H1 (cell line): ENCODE measurements around the gene ADAM23. TPM values are rescaled to one million over a fixed set of nuclear protein-coding genes. Genes with fewer than 3 reads are reported as not detected.

Experiments
- CTCF ChIA-PET: fragments of 300-600 bp; sonication (Branson Sonifier 250); formaldehyde crosslinking; loops from one replicate; lab custom pipeline; 2021; ENCODE audit not compliant: partially characterized antibody; lab: Charles Lee
- POLR2A ChIA-PET: fragments of 300-600 bp; sonication (Branson Sonifier 250); formaldehyde crosslinking; loops from one replicate; lab custom pipeline; 2021; ENCODE audit warnings: inconsistent platforms; ENCODE audit not compliant: partially characterized antibody; lab: Charles Lee
- DNase-seq, 2 experiments: peaks; one replicate each; pipeline versions ENCODE4 v3.0.0 to v3.0.0-alpha.2; 2010 to 2022; ENCODE audit warnings: low spot score in 2 of 2, low read depth in 1 of 2, mixed read lengths in 1 of 2
- FAIRE-seq: peaks from 2 replicates; lab custom pipeline; 2011; peaks lifted over from hg19 to GRCh38; lab: Jason Lieb, UNC
- H2AFZ ChIP-seq: 2 replicates; pipeline ENCODE4 v1.8.1; 2012; ENCODE audit warnings: low read length, inconsistent platforms
- H2AK5ac ChIP-seq: 2 replicates; pipeline ENCODE4 v1.6.1; 2013; ENCODE audit warnings: low read depth, low read length
- H2BK120ac ChIP-seq: replicated peaks from 2 replicates; pipeline ENCODE3; 2013; ENCODE audit warnings: low read depth, low read length, inconsistent platforms
- H2BK12ac ChIP-seq: 2 replicates; pipeline ENCODE4 v1.6.1; 2013; ENCODE audit warnings: low read depth, low read length
- H2BK15ac ChIP-seq: 2 replicates; pipeline ENCODE4 v1.6.1; 2013; ENCODE audit warnings: low read length
- H2BK20ac ChIP-seq: 2 replicates; pipeline ENCODE4 v1.6.1; 2013; ENCODE audit warnings: low read length
- H2BK5ac ChIP-seq: 2 replicates; pipeline ENCODE4 v1.6.1; 2013; ENCODE audit warnings: low read depth, low read length
- H3K14ac ChIP-seq: 2 replicates; pipeline ENCODE4 v1.6.1; 2013; ENCODE audit warnings: inconsistent platforms; ENCODE audit not compliant: insufficient read length
- H3K18ac ChIP-seq: 2 replicates; pipeline ENCODE4 v1.6.1; 2013; ENCODE audit warnings: low read length; ENCODE audit errors: extremely low read depth
- H3K23ac ChIP-seq: 2 replicates; pipeline ENCODE4 v1.6.1; 2013; ENCODE audit warnings: inconsistent platforms; ENCODE audit not compliant: insufficient read length
- H3K23me2 ChIP-seq: 2 replicates; pipeline ENCODE4 v1.6.1; 2013; ENCODE audit warnings: low read depth, low read length
- H3K27ac ChIP-seq: 2 replicates; pipeline ENCODE4 v1.6.1; 2011; ENCODE audit warnings: low read depth, low read length, inconsistent platforms
- H3K27me3 ChIP-seq, 4 experiments: replicated peaks in 1 of 4; 1 replicate in 1 of 4; 2 replicates in 3 of 4; pipeline versions ENCODE4 v1.6.1 to v1.8.1; 2011 to 2013; ENCODE audit warnings: low read length in 3 of 4, mild to moderate bottlenecking in 3 of 4, inconsistent platforms in 2 of 4, mixed read lengths in 2 of 4, moderate library complexity in 1 of 4; ENCODE audit not compliant: control insufficient read depth in 3 of 4, insufficient read depth in 3 of 4; ENCODE audit errors: extremely low read depth in 1 of 4
- H3K36me3 ChIP-seq, 4 experiments: 2 replicates each; pipeline versions ENCODE4 v1.6.1 to v1.8.1; 2011 to 2013; ENCODE audit warnings: mild to moderate bottlenecking in 4 of 4, low read length in 3 of 4, moderate library complexity in 2 of 4, control low read depth in 1 of 4, inconsistent platforms in 1 of 4; ENCODE audit not compliant: insufficient read depth in 4 of 4, control insufficient read depth in 2 of 4
- H3K4ac ChIP-seq: replicated peaks from 2 replicates; pipeline ENCODE3; 2013; ENCODE audit warnings: low read length, low read depth, mixed read lengths, inconsistent platforms; ENCODE audit not compliant: insufficient read length
- H3K4me1 ChIP-seq, 4 experiments: replicated peaks in 1 of 4; 1 replicate in 1 of 4; 2 replicates in 3 of 4; pipeline versions ENCODE4 v1.6.1 to v1.8.1; 2011 to 2013; ENCODE audit warnings: low read length in 3 of 4, inconsistent platforms in 2 of 4, mixed read lengths in 1 of 4; ENCODE audit not compliant: insufficient read depth in 4 of 4, control insufficient read depth in 3 of 4
- H3K4me2 ChIP-seq, 2 experiments: 2 replicates each; pipeline versions ENCODE4 v1.6.1 to v1.8.1; 2011 to 2013; ENCODE audit warnings: low read depth in 2 of 2, low read length in 2 of 2, control low read depth in 1 of 2, inconsistent platforms in 1 of 2, mild to moderate bottlenecking in 1 of 2; ENCODE audit not compliant: insufficient read depth in 1 of 2
- H3K4me3 ChIP-seq, 4 experiments: fragments of 200-600, 300-600 bp in 1 of 4; sonication (generic), shearing (Covaris generic), sonication (Bioruptor Twin) in 1 of 4; 2 replicates each; pipeline versions ENCODE4 v1.5.1 to v1.8.1; 2011 to 2016; ENCODE audit warnings: low read length in 4 of 4, low read depth in 3 of 4, control low read depth in 2 of 4, inconsistent platforms in 2 of 4, mild to moderate bottlenecking in 2 of 4, mixed read lengths in 1 of 4, moderate library complexity in 1 of 4; ENCODE audit not compliant: insufficient read depth in 2 of 4; ENCODE audit errors: extremely low read depth in 1 of 4
- H3K56ac ChIP-seq: replicated peaks from 2 replicates; pipeline ENCODE3; 2013; ENCODE audit warnings: low read depth, mild to moderate bottlenecking, mixed read lengths, low read length, inconsistent platforms; ENCODE audit not compliant: insufficient read length
- H3K79me1 ChIP-seq: 2 replicates; pipeline ENCODE4 v1.6.1; 2013; ENCODE audit warnings: low read depth, low read length, control low read depth
- H3K79me2 ChIP-seq, 2 experiments: 2 replicates each; pipeline versions ENCODE4 v1.6.1 to v1.8.1; 2012 to 2013; ENCODE audit warnings: low read length in 2 of 2, mild to moderate bottlenecking in 2 of 2, inconsistent platforms in 1 of 2; ENCODE audit not compliant: insufficient read depth in 2 of 2, control insufficient read depth in 1 of 2
- H3K9ac ChIP-seq, 4 experiments: replicated peaks in 1 of 4; 1 replicate in 1 of 4; 2 replicates in 3 of 4; pipeline versions ENCODE4 v1.6.1 to v1.8.1; 2011 to 2013; ENCODE audit warnings: low read depth in 3 of 4, low read length in 3 of 4, control low read depth in 2 of 4, mild to moderate bottlenecking in 2 of 4, moderate library complexity in 2 of 4, inconsistent platforms in 1 of 4; ENCODE audit errors: extremely low read depth in 1 of 4
- H3K9me3 ChIP-seq, 2 experiments: 2 replicates each; pipeline versions ENCODE4 v1.6.1 to v1.8.1; 2012 to 2013; ENCODE audit warnings: mild to moderate bottlenecking in 2 of 2, moderate library complexity in 2 of 2, control low read depth in 1 of 2, inconsistent platforms in 1 of 2, low read depth in 1 of 2, low read length in 1 of 2, mixed read lengths in 1 of 2; ENCODE audit not compliant: insufficient read depth in 2 of 2
- H4K20me1 ChIP-seq, 2 experiments: replicated peaks in 1 of 2; 2 replicates each; pipeline versions ENCODE3 to v1.8.1; 2011 to 2013; ENCODE audit warnings: inconsistent platforms in 2 of 2, low read length in 2 of 2, mild to moderate bottlenecking in 1 of 2; ENCODE audit not compliant: insufficient read depth in 2 of 2, control insufficient read depth in 1 of 2
- H4K5ac ChIP-seq: 2 replicates; pipeline ENCODE4 v1.6.1; 2013; ENCODE audit warnings: low read length, low read depth, mixed read lengths, inconsistent platforms; ENCODE audit not compliant: insufficient read length
- H4K8ac ChIP-seq: 2 replicates; pipeline ENCODE4 v1.8.0; 2013; ENCODE audit warnings: mild to moderate bottlenecking, moderate library complexity, low read length, inconsistent platforms; ENCODE audit not compliant: insufficient read depth; ENCODE audit errors: extremely low read depth
- H4K91ac ChIP-seq: replicated peaks from 2 replicates; pipeline ENCODE3; 2013; ENCODE audit warnings: low read length, mixed read lengths, inconsistent platforms; ENCODE audit not compliant: insufficient read length
- ATF3 ChIP-seq: IDR thresholded peaks from 2 replicates; pipeline ENCODE4 v1.6.1; 2011; ENCODE audit warnings: low read depth, mild to moderate bottlenecking, low read length; ENCODE audit not compliant: insufficient read depth
- CTBP2 ChIP-seq: IDR thresholded peaks from 2 replicates; pipeline ENCODE4 v1.7.0; 2011; ENCODE audit warnings: borderline replicate concordance, mild to moderate bottlenecking, moderate library complexity, mixed read lengths, low read length; ENCODE audit not compliant: insufficient read depth, insufficient read length
- E2F6 ChIP-seq: IDR thresholded peaks from 2 replicates; pipeline ENCODE4 v1.6.1; 2012; ENCODE audit warnings: inconsistent platforms
- GTF2F1 ChIP-seq: IDR thresholded peaks from 2 replicates; pipeline ENCODE4 v1.6.1; 2012; ENCODE audit warnings: low read depth, low read length, improper control_type of control experiment, borderline replicate concordance
- KDM1A ChIP-seq: fragments of 200-600, 300-600 bp; sonication (generic); IDR thresholded peaks from 2 replicates; pipeline ENCODE4 v1.7.1; 2016; ENCODE audit warnings: mild to moderate bottlenecking, low read length, borderline replicate concordance
- KDM4A ChIP-seq: IDR thresholded peaks from one replicate; pipeline ENCODE4 v1.7.1; 2012; ENCODE audit warnings: low read depth, mild to moderate bottlenecking, moderate library complexity, low read length, inconsistent platforms; ENCODE audit not compliant: severe bottlenecking
- MAX ChIP-seq: IDR thresholded peaks from 2 replicates; pipeline ENCODE4 v1.6.1; 2012; ENCODE audit warnings: inconsistent platforms
- RNF2 ChIP-seq: fragments of 200-900, 300-1000 bp; sonication (generic); IDR thresholded peaks from 2 replicates; pipeline ENCODE4 v1.7.1; 2016; ENCODE audit warnings: borderline replicate concordance, low read depth, mild to moderate bottlenecking, antibody characterized with exemption, low read length; ENCODE audit not compliant: poor library complexity, severe bottlenecking; ENCODE audit errors: missing control alignments
- TBP ChIP-seq: IDR thresholded peaks from 2 replicates; pipeline ENCODE4 v1.6.1; 2011; ENCODE audit warnings: low read depth, low read length, improper control_type of control experiment
- polyA plus RNA-seq, 7 experiments: library from polyadenylated mRNA; depleted of rRNA in 3 of 7; stranded (reverse) in 5 of 7; unstranded in 2 of 7; fragments of >200 nt in 5 of 7; fragments of 200-250 nt in 2 of 7; gene quantifications; 1 replicate in 5 of 7; 2 replicates in 1 of 7; 4 replicates in 1 of 7; pipeline versions ENCODE4 v1.2.1 to v1.2.3, GENCODE V29; 2011 to 2013; ENCODE audit warnings: missing spikeins in 2 of 7, mixed read lengths in 2 of 7
- total RNA-seq: library from RNA; stranded (reverse); fragmentation: NEBNext Ultra II Directional; extraction: Animal tissue kit (Norgen Biotek cat#: 25700); gene quantifications from 2 replicates; pipeline ENCODE4 v1.2.1, GENCODE V29; 2021

ADAM23 gene
- total and polyA plus RNA-seq, 2 of the 8 experiments (the other 6 are each of a cell fraction or from before 2014, with no cell fraction given): 9.9 to 20.8 TPM

- Histone ChIP-seq H4K91ac (no peak overlapping the region), H2BK120ac (no peak overlapping the region), H2BK12ac (no peak overlapping the region), H4K5ac (no peak overlapping the region), H3K4me2 (no peak overlapping the region), H3K14ac (no peak overlapping the region), H3K36me3 (no peaks in the 10 kb centered on the region), H2AK5ac (no peak overlapping the region), H2BK5ac (no peak overlapping the region), H2AFZ (no peak overlapping the region), H3K4ac (no peak overlapping the region), H3K4me1 (peaks cover 0 to 5% (median 3%) of the 10 kb centered on the region in 4 experiments; a peak in 5 of 7 replicates), H3K9me3 (no peaks in the 10 kb centered on the region)
- no peak for DNase-seq
- TF ChIP-seq ATF3 (no peak), CTBP2 (no peak), KDM4A (no peak), GTF2F1 (no peak), KDM1A (no peak), MAX (no peak), TBP (no peak), E2F6 (no peak), RNF2 (no peak)
- TF ChIP-seq, all 59 proteins: peak for 0
- no peaks in the 10 kb centered on the region for H4K20me1 ChIP-seq
- no peaks in the 10 kb centered on the region for H3K79me1 ChIP-seq
- no peak overlapping the region for H4K8ac ChIP-seq
- no peak overlapping the region for H3K23ac ChIP-seq
- no peak overlapping the region for H3K18ac ChIP-seq
- no peak overlapping the region for H3K9ac ChIP-seq
- ChIA-PET POLR2A (no interaction called here), CTCF (no interaction called here)
- H3K27me3 ChIP-seq: no peaks in the 10 kb centered on the region
- H2BK20ac ChIP-seq: no peak overlapping the region
- FAIRE-seq: no peak
- no peak overlapping the region for H3K27ac ChIP-seq
- no peak overlapping the region for H3K4me3 ChIP-seq
- no peaks in the 10 kb centered on the region for H3K79me2 ChIP-seq
- no peak overlapping the region for H3K56ac ChIP-seq
- no peaks in the 10 kb centered on the region for H3K23me2 ChIP-seq
- H2BK15ac ChIP-seq: no peak overlapping the region
Observed at GRCh38 chr2:206433686-206434085, 9.6 kb upstream of the ADAM23 start.
